Spleen (tissue), 11 donors: ENCODE data around the gene HOXD11. TPM values are rescaled to one million over a fixed set of nuclear protein-coding genes. Genes with fewer than 3 reads are reported as not detected.

Source experiments
- DNase-seq: peaks from one replicate; pipeline ENCODE4 v3.0.0-alpha.2; 2020
- H3K27ac ChIP-seq, 8 donors: fragments of 200-600 bp; sonication (generic) in 7 of 8; 1 replicate in 4 of 8; 2 replicates in 4 of 8; pipeline versions ENCODE4 v1.5.0 to v1.8.0; 2016 to 2021; ENCODE audit warnings: inconsistent platforms in 4 of 8, mild to moderate bottlenecking in 4 of 8, moderate library complexity in 1 of 8
- H3K27me3 ChIP-seq, 7 donors: fragments of 200-600 bp; sonication (generic) in 6 of 7; replicated peaks in 1 of 7; 1 replicate in 4 of 7; 2 replicates in 3 of 7; pipeline versions ENCODE4 v1.5.0 to v1.8.0; 2016 to 2021; ENCODE audit warnings: inconsistent platforms in 3 of 7, mild to moderate bottlenecking in 1 of 7
- H3K36me3 ChIP-seq, 6 donors: fragments of 200-600 bp; sonication (generic) in 5 of 6; 1 replicate in 4 of 6; 2 replicates in 2 of 6; pipeline versions ENCODE4 v1.5.0 to v1.8.0; 2016 to 2021; ENCODE audit warnings: inconsistent platforms in 2 of 6
- H3K4me1 ChIP-seq, 6 donors: fragments of 200-600 bp; sonication (generic) in 5 of 6; 1 replicate in 3 of 6; 2 replicates in 3 of 6; pipeline versions ENCODE4 v1.5.0 to v1.8.0; 2016 to 2021; ENCODE audit warnings: inconsistent platforms in 3 of 6
- H3K4me3 ChIP-seq, 8 donors: fragments of 200-600 bp; sonication (generic) in 7 of 8; 1 replicate in 4 of 8; 2 replicates in 4 of 8; pipeline versions ENCODE4 v1.5.0 to v1.8.0; 2016 to 2021; ENCODE audit warnings: inconsistent platforms in 4 of 8, mild to moderate bottlenecking in 4 of 8, moderate library complexity in 2 of 8
- H3K9me3 ChIP-seq, 8 donors: fragments of 200-600 bp; sonication (generic) in 7 of 8; 1 replicate in 4 of 8; 2 replicates in 4 of 8; pipeline versions ENCODE4 v1.5.0 to v1.8.0; 2016 to 2021; ENCODE audit warnings: inconsistent platforms in 4 of 8
- CTCF ChIP-seq, 11 experiments: fragments of 200-600 bp in 7 of 11; fragments of 450-650 bp in 4 of 11; sonication (generic) in 4 of 11; IDR thresholded peaks in 8 of 11; conservative IDR thresholded peaks in 3 of 11; 1 replicate in 7 of 11; 2 replicates in 4 of 11; pipeline versions ENCODE4 v1.4.0 to v1.8.0; 2016 to 2021; ENCODE audit warnings: antibody characterized with exemption in 11 of 11, inconsistent platforms in 4 of 11, mild to moderate bottlenecking in 1 of 11
- POLR2A ChIP-seq, 3 donors: fragments of 450-650 bp; IDR thresholded peaks; one replicate each; pipeline ENCODE4 v1.5.1; 2017; ENCODE audit warnings: antibody characterized with exemption in 3 of 3, mild to moderate bottlenecking in 1 of 3
- POLR2AphosphoS5 ChIP-seq, 3 donors: sonication (generic); formaldehyde crosslinking; IDR thresholded peaks; one replicate each; pipeline ENCODE4 v1.5.1; 2017; ENCODE audit warnings: antibody characterized with exemption in 3 of 3
- WGBS, 5 donors: extraction: QIAGEN DNeasy Blood & Tissue Kit in 3 of 5; methylation state at CpG; one replicate each; pipeline versions ENCODE4 v1.1.5 to v1.1.7; 2013 to 2018; 5-methylcytosine and 5-hydroxymethylcytosine counted together
- intact Hi-C: fragments of 100-400 bp; cut with DNase I; formaldehyde crosslinking; loops from one replicate; pipeline ENCODE4 v1.15.0; 2023; ENCODE audit warnings: low total_unique reads
- polyA plus RNA-seq, 3 donors: library from polyadenylated mRNA; stranded (reverse); fragments of 200-250 nt; gene quantifications; one replicate each; pipeline ENCODE4 v1.2.1, GENCODE V29; 2013
- total RNA-seq, 7 donors: library from RNA; depleted of rRNA in 3 of 7; stranded (reverse); fragments of >200 nt in 3 of 7; fragmentation: NEBNext Ultra II Directional in 4 of 7; extraction: Animal tissue kit (Norgen Biotek cat#: 25700) in 4 of 7; gene quantifications; one replicate each; pipeline versions ENCODE4 v1.1.0 to v1.2.1, GENCODE V29; 2016 to 2021
- donor health status: healthy with polysubstance abuse.
- donor health status: DM: no; HTN: no; CAD: no; lungs with moderate emphysema.
- donor health status: DM: no; HTN: no; CAD: no.
- donor health status: Bipolar disorder and iron deficiency.
- donor health status: healthy.
- donor health status: DM: no; HTN: no; CAD: no.
- donor health status: DM: yes; HTN: yes; CAD: no.

The HOXD11 gene
- total and polyA plus RNA-seq, 10 donors = not detected

GRCh38 chr2:176129813-176130146 lies 22.7 kb downstream of the HOXD11 start:
- Histone ChIP-seq H3K4me3 (peak overlapping the region in 7 of 8 donors; percentile 24 to 71 (median 41)), H3K9me3 (no peaks in the 10 kb centered on the region), H3K27me3 (peaks cover 0 to 100% (median 92%) of the 10 kb centered on the region in 7 donors), H3K4me1 (peaks cover 0 to 76% (median 45%) of the 10 kb centered on the region in 6 donors), H3K27ac (peak overlapping the region; percentile 43 to 93 (median 86)), H3K36me3 (no peaks in the 10 kb centered on the region)
- peak; percentile 77 for DNase-seq
- WGBS, 5 donors = 2 to 19% (median 3%) methylated on average over 35 to 43 of the region's 43 CpGs
- TF ChIP-seq CTCF (IDR thresholded peaks at IDR 0.05 in 8 of 11, conservative IDR thresholded peaks at IDR 0.05 in 3 of 11) (no peak), POLR2A (IDR thresholded peaks at IDR 0.05) (no peak), POLR2AphosphoS5 (IDR thresholded peaks at IDR 0.05) (no peak)
- intact Hi-C loops = loop anchor here (5.0 kb wide), 4 partner anchors 423 to 1018 kb away; no protein-coding TSS in a partner anchor

GRCh38 chr2:176130147-176130956 lies 23.3 kb downstream of the HOXD11 start:
- no peaks in the 10 kb centered on the region for H3K9me3 ChIP-seq
- peak overlapping the region; percentile 57 to 93 (median 86) for H3K27ac ChIP-seq
- peaks cover 0 to 100% (median 92%) of the 10 kb centered on the region in 7 donors for H3K27me3 ChIP-seq
- DNase-seq = peak; percentile 84
- peaks cover 0 to 81% (median 48%) of the 10 kb centered on the region in 6 donors for H3K4me1 ChIP-seq
- TF ChIP-seq POLR2AphosphoS5 (IDR thresholded peaks at IDR 0.05) = peak in 2 of 3 donors; percentile 66 to 71
- TF ChIP-seq CTCF (IDR thresholded peaks at IDR 0.05 in 8 of 11, conservative IDR thresholded peaks at IDR 0.05 in 3 of 11) = peak in 1 of 11 experiments; percentile 19
- TF ChIP-seq POLR2A (IDR thresholded peaks at IDR 0.05) = no peak
- peak overlapping the region; percentile 20 to 71 (median 40) for H3K4me3 ChIP-seq
- 1 to 13% (median 4%) methylated on average over 40 to 100 of the region's 100 CpGs for WGBS, 5 donors
- intact Hi-C loops = no loop called here
- no peaks in the 10 kb centered on the region for H3K36me3 ChIP-seq

GRCh38 chr2:176130957-176131847 lies 24.1 kb downstream of the HOXD11 start:
- no peak for DNase-seq
- Histone ChIP-seq H3K36me3 (no peaks in the 10 kb centered on the region), H3K27ac (peak overlapping the region; percentile 57 to 93 (median 86)), H3K4me1 (peaks cover 0 to 89% (median 50%) of the 10 kb centered on the region in 6 donors), H3K27me3 (peaks cover 0 to 100% (median 92%) of the 10 kb centered on the region in 7 donors), H3K9me3 (no peaks in the 10 kb centered on the region), H3K4me3 (peak overlapping the region; percentile 20 to 71 (median 40))
- 12 to 18% (median 14%) methylated on average over 15 of the region's 15 CpGs for WGBS, 5 donors
- intact Hi-C loops = no loop called here
- TF ChIP-seq POLR2A (IDR thresholded peaks at IDR 0.05) = no peak
- TF ChIP-seq CTCF (IDR thresholded peaks at IDR 0.05 in 8 of 11, conservative IDR thresholded peaks at IDR 0.05 in 3 of 11) = no peak
- TF ChIP-seq POLR2AphosphoS5 (IDR thresholded peaks at IDR 0.05) = no peak
